Thymus (tissue), 11 donors: ENCODE measurements around the gene NEDD4L. TPM values are rescaled to one million over a fixed set of nuclear protein-coding genes. Genes with fewer than 3 reads are reported as not detected.
A peak's percentile ranks its signal among the peaks of the same experiment; 100 is the strongest.
"Not testable (repeated sequence)": the region's sequence is repeated elsewhere in the genome, so short reads cannot be mapped to it uniquely, and the experiment has no call there.

ENCODE experiments used
- DNase-seq, 9 donors: peaks; one replicate each; pipeline ENCODE4 v3.0.0-alpha.2; 2013; ENCODE audit warnings: low spot score in 9 of 9, low read depth in 6 of 9, missing footprints in 1 of 9
- H3K27ac ChIP-seq, 2 donors: one replicate each; pipeline ENCODE4 v1.5.1; 2013; ENCODE audit warnings: control low read depth in 1 of 2, low read depth in 1 of 2, low read length in 1 of 2, mild to moderate bottlenecking in 1 of 2, moderate library complexity in 1 of 2
- H3K27me3 ChIP-seq, 2 donors: one replicate each; pipeline ENCODE4 v1.5.1; 2013; ENCODE audit warnings: low read length in 1 of 2; ENCODE audit not compliant: control insufficient read depth in 2 of 2, insufficient read depth in 1 of 2
- H3K36me3 ChIP-seq, 2 donors: one replicate each; pipeline ENCODE4 v1.5.1; 2013; ENCODE audit warnings: low read length in 1 of 2, mild to moderate bottlenecking in 1 of 2, moderate library complexity in 1 of 2; ENCODE audit not compliant: control insufficient read depth in 2 of 2, insufficient read depth in 2 of 2
- H3K4me1 ChIP-seq, 2 donors: one replicate each; pipeline ENCODE4 v1.5.1; 2013; ENCODE audit warnings: low read length in 2 of 2; ENCODE audit not compliant: control insufficient read depth in 2 of 2, insufficient read depth in 2 of 2
- H3K4me3 ChIP-seq, 2 donors: one replicate each; pipeline ENCODE4 v1.5.1; 2013; ENCODE audit warnings: low read length in 2 of 2, control low read depth in 1 of 2, mild to moderate bottlenecking in 1 of 2
- H3K9me3 ChIP-seq, 2 donors: one replicate each; pipeline ENCODE4 v1.5.1; 2013; ENCODE audit warnings: low read length in 1 of 2, mild to moderate bottlenecking in 1 of 2; ENCODE audit not compliant: control insufficient read depth in 2 of 2, insufficient read depth in 1 of 2
- WGBS: extraction: QIAGEN DNeasy Blood & Tissue Kit; methylation state at CpG from one replicate; pipeline ENCODE4 v1.1.7; 2013; 5-methylcytosine and 5-hydroxymethylcytosine counted together
- polyA plus RNA-seq: library from polyadenylated mRNA; stranded (reverse); fragments of 200-250 nt; gene quantifications from one replicate; pipeline ENCODE4 v1.2.3, GENCODE V29; 2013
- total RNA-seq: library from RNA; stranded (reverse); fragments of 120-200 nt; gene quantifications from one replicate; pipeline ENCODE4 v1.2.4, GENCODE V29; 2013
- donor health status: healthy.

The NEDD4L gene
- total and polyA plus RNA-seq, 2 donors = 6.5 to 11.8 TPM

DNA sequence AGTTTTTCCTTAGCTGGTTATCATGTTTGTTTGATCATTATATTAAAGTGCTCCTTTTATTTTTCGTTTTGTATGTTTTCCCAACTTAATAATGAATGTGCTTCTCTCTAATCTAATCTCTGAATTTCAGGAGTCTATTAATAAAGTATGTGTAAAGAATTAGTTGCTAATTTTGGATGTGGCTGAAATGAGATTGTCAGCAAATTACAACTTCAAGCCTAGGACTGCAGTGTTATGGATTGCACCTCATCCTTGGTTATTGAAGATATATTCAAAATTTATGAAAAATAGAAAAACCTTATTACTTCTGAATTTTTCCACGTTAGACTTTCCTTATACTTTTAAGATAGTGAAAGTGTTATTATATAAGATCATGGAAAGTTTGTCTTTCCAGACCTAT, 227.7 kb downstream of the NEDD4L start:
- Histone ChIP-seq H3K4me1 (peaks cover 0 to 9% of the 10 kb centered on the region in 2 donors), H3K27me3 (no peaks in the 10 kb centered on the region), H3K9me3 (no peaks in the 10 kb centered on the region), H3K36me3 (no peaks in the 10 kb centered on the region), H3K4me3 (no peak overlapping the region), H3K27ac (no peak overlapping the region)
- no peak for DNase-seq
- WGBS = 91% methylated on average over 2 of the region's 2 CpGs

DNA sequence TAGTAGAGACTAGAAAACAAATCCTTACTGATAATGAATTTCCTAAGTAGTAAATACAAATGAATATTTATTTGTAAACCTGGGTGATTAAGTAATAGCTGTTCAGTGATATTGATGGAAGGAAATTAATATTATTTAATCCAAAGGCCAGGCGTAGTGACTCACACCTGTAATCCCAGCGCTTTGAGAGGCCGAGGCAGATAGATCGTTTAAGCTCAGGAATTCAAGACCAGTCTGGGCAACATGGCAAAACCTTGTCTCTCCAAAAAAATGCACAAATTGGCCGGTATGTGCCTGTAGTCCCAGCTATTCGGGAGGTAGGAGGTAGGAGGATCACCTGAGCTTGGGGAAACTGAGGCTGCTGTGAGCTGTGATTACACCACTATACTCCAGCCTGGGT, 228.2 kb downstream of the NEDD4L start:
- no peak overlapping the region for H3K27ac ChIP-seq
- 97% methylated on average over 6 of the region's 6 CpGs for WGBS
- no peaks in the 10 kb centered on the region for H3K9me3 ChIP-seq
- H3K4me1 ChIP-seq = peaks cover 0 to 9% of the 10 kb centered on the region in 2 donors
- no peak overlapping the region for H3K4me3 ChIP-seq
- no peaks in the 10 kb centered on the region for H3K36me3 ChIP-seq
- H3K27me3 ChIP-seq = no peaks in the 10 kb centered on the region
- DNase-seq = no peak

DNA sequence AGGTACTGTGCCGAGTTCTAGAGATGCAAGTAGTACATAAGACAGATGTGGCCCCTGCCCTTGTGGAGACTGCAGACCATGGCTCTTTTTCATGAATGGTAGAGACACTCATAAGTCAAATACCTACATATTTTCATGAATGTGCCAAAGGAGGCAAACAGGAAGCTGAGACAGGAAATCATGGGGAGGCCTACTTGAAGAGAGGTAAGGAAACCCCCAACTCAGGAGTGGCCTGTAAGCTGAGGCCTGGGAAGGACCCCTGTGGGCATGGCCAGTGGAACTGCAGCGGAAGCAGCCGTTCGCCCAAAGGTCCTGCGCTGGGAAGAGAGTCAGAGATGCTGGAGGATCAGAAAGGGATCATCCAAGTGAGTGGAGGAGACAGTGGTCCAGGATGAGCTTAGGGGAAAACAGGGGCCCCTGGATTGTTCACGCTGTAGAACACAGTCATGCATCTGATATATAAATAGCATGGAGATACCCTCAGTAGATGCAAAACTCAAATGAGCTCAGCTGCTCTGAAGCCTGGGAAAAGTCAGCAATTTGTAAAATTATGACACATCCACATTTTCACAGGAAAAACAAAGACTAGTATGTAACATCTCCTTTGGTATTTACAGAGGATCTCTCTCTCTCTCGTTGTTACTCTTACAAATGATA, 228.9 kb downstream of the NEDD4L start:
- no peaks in the 10 kb centered on the region for H3K27me3 ChIP-seq
- H3K4me3 ChIP-seq = no peak overlapping the region
- no peaks in the 10 kb centered on the region for H3K9me3 ChIP-seq
- H3K36me3 ChIP-seq = no peaks in the 10 kb centered on the region
- H3K27ac ChIP-seq = no peak overlapping the region
- 81% methylated on average over 7 of the region's 7 CpGs for WGBS
- H3K4me1 ChIP-seq = peaks cover 0 to 9% of the 10 kb centered on the region in 2 donors
- DNase-seq = peak in 1 of 9 donors; percentile 19

DNA sequence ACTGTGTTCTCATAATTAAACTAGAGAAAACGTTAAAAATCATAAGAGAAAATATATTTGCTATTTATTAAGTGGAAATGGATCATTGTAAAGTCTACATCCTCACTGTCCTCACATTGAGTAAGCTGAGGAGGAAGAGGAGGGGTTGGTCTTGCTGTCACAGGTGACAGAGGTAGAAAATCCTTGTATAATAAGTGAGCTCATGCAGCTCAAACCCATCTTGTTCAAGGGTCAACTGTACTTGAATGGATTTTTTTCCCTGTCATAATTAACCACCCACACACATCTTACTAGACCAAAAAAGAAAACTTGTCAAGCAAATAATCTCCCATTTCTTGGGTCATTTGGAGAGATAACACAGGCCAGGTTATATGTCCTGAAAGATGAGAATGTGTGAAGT, 231.2 kb downstream of the NEDD4L start:
- H3K27ac ChIP-seq = no peak overlapping the region
- DNase-seq = no peak
- H3K36me3 ChIP-seq = no peaks in the 10 kb centered on the region
- H3K4me3 ChIP-seq = no peak overlapping the region
- no peaks in the 10 kb centered on the region for H3K9me3 ChIP-seq
- 92% methylated on average over 1 of the region's 1 CpG for WGBS
- H3K27me3 ChIP-seq = no peaks in the 10 kb centered on the region
- peaks cover 0 to 9% of the 10 kb centered on the region in 2 donors for H3K4me1 ChIP-seq

DNA sequence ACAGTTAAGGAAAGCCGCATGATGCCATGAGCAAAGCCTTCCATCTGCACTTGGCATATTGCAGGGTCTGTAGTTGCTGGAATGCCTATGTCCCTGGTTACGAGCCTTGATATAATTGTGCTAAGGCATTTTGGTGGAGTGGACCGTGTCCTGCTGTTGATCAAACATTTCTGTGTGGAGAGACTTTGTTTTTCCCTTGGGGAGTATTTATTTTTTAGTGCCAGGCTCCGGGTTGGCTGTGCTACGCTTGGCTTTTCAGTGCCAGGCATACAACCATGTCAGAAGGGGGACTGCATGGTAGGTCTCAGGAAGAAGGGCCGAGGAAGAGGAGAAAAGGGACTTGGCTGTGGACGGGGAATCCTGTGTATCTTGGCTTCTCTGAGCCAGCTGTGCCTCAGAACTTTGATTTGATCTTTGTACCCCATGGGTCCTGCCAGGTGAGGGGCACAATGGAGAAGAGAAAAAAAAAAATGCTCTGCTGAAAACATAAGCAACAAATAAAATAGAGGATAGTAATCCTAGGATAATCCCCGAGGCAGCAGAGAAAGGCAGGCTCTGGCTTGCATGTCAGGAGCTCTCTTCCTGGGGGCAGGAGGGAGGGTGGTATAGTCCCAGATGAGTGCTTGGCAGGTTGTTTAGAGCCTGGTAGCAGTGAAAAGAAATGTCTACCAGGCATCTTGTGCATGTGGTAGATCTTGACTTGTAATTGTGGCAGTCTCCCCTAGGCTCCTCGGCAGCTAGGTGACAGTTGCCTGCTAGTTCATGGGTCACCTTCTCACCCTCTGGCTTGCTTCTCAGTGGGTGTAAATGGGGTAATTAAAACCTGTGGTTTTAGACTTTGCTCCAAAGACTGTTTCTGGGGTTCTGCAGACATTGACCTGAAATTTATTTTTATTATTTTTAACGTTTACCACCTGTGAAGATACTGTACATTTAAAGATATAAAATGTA, 233.0 kb downstream of the NEDD4L start:
- H3K9me3 ChIP-seq = no peaks in the 10 kb centered on the region
- 92% methylated on average over 10 of the region's 10 CpGs for WGBS

DNA sequence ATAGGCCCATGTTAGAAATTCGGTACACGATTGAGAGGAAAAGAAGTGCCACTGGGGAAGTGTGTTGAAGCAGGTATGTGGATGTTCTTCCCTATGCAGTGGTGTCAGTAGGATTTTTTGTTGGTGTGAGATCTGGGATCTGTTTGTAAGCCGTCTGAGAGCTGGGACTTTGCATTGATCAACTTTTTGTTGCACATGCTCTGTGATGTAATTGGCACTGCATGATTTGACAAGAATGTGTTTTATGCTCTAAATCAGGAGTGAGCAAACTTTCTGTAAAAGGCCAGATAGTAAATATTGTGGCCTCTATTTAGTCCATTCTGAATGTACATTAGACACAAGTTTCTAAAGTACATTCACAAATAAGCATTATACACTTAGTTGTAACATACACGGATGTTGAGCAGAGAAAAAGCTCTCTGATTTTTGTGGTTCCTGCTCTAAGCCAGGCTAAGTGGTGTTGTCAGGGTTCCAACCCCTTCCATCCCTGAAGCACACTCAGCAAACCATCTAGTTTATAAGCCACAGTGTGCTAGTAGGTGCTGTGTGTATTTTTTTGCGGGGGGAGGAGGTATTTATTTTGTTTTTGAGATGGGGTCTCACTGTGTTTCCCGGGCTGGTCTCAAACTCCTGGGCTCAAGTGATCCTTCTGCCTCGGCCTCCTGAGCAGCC, 235.6 kb downstream of the NEDD4L start:
- Histone ChIP-seq H3K27ac (no peak overlapping the region), H3K27me3 (no peaks in the 10 kb centered on the region), H3K9me3 (no peaks in the 10 kb centered on the region), H3K4me1 (no peaks in the 10 kb centered on the region), H3K36me3 (no peaks in the 10 kb centered on the region), H3K4me3 (no peak overlapping the region)
- DNase-seq = no peak
- WGBS = 96% methylated on average over 7 of the region's 7 CpGs

More for the DNA sequence above, 233.0 kb downstream of the NEDD4L start:
- H3K27me3 ChIP-seq = no peaks in the 10 kb centered on the region
- no peak overlapping the region for H3K4me3 ChIP-seq
- no peaks in the 10 kb centered on the region for H3K36me3 ChIP-seq
- peaks cover 0 to 9% of the 10 kb centered on the region in 2 donors for H3K4me1 ChIP-seq
- no peak for DNase-seq
- no peak overlapping the region for H3K27ac ChIP-seq

DNA sequence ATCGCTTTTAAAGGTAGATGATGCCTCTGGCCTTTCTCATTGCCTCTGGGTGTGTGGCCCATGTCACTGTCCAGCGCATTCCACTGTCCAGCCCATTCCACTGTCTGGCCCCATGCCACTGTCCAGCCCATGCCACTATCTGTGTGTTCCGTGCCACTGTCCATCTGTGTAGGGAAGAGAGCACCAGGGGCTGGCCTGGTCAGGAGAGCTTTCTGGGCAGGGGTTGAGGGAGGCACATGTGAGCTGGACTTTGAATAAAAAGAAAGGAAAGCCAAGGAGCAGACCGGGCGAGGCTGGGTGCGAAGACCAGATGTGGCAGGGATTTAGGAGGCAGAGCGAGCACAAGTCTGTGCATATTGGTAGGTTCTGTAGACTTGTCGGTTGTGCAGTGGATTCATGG, 236.2 kb downstream of the NEDD4L start:
- no peaks in the 10 kb centered on the region for H3K36me3 ChIP-seq
- H3K4me1 ChIP-seq = no peaks in the 10 kb centered on the region
- no peak for DNase-seq
- WGBS = 87% methylated on average over 8 of the region's 8 CpGs
- H3K4me3 ChIP-seq = no peak overlapping the region
- no peaks in the 10 kb centered on the region for H3K27me3 ChIP-seq
- H3K9me3 ChIP-seq = no peaks in the 10 kb centered on the region
- no peak overlapping the region for H3K27ac ChIP-seq

DNA sequence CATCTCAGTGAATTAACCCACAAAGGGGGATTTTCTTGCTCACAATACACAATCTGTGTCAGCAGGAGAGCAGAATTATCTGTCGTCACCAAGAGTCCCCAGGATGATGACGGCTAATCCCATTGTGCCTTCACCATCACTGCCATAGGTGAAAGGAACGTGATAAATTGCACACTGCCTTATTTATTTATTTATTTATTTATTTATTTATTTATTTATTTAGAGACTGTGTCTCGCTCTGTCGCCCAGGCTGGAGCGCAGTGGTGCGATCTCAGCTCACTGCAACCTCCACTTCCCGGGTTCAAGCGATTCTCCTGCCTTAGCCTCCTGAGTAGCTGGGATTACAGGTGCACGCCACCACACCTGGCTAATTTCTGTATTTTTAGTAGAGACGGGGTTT, 238.8 kb downstream of the NEDD4L start:
- not testable (repeated sequence) for DNase-seq, H3K4me3 ChIP-seq, H3K36me3 ChIP-seq, H3K27ac ChIP-seq, H3K27me3 ChIP-seq, H3K4me1 ChIP-seq, H3K9me3 ChIP-seq
- 97% methylated on average over 11 of the region's 11 CpGs for WGBS
